GM06990 (cell line): ENCODE results near the gene FHIP1B.

Experiments
- DNase-seq: peaks from one replicate; pipeline ENCODE4 v3.0.0-alpha.2; 2011; ENCODE audit not compliant: insufficient read length; ENCODE audit errors: extremely low read depth
- H3K27me3 ChIP-seq: replicated peaks from 2 replicates; pipeline ENCODE4 v1.6.0; 2011; ENCODE audit warnings: low read length; ENCODE audit not compliant: control insufficient read depth, insufficient read depth
- H3K36me3 ChIP-seq: 2 replicates; pipeline ENCODE4 v1.5.1; 2011; ENCODE audit warnings: low read length; ENCODE audit not compliant: control insufficient read depth, insufficient read depth
- H3K4me3 ChIP-seq: replicated peaks from 2 replicates; pipeline ENCODE4 v1.5.1; 2011; ENCODE audit warnings: low read depth, mild to moderate bottlenecking, control low read depth, low read length
- CTCF ChIP-seq: IDR thresholded peaks from 2 replicates; pipeline ENCODE4 v1.5.1; 2011; ENCODE audit warnings: low read length, control low read depth, mild to moderate bottlenecking, inconsistent platforms; ENCODE audit not compliant: insufficient read depth, poor library complexity, severe bottlenecking

FHIP1B gene

GRCh38 chr11:6237266-6237665 lies 2.8 kb upstream of the FHIP1B start:
- Histone ChIP-seq H3K27me3 (no peaks in the 10 kb centered on the region), H3K4me3 (no peak overlapping the region), H3K36me3 (no peaks in the 10 kb centered on the region)
- no peak for DNase-seq
- no peak for TF ChIP-seq CTCF

GRCh38 chr11:6233984-6234386 lies 451 bp downstream of the FHIP1B start:
- peak overlapping the region; percentile 93 for H3K4me3 ChIP-seq
- DNase-seq: peak; percentile 27
- TF ChIP-seq CTCF: no peak
- H3K27me3 ChIP-seq: no peaks in the 10 kb centered on the region
- no peaks in the 10 kb centered on the region for H3K36me3 ChIP-seq

- no peak for DNase-seq
- Histone ChIP-seq H3K27me3 (no peaks in the 10 kb centered on the region), H3K36me3 (no peaks in the 10 kb centered on the region), H3K4me3 (no peak overlapping the region)
- TF ChIP-seq CTCF: no peak
These were observed 1.5 kb downstream of the FHIP1B start for GRCh38 chr11:6232899-6233298.

- no peak for TF ChIP-seq CTCF
- H3K27me3 ChIP-seq: no peaks in the 10 kb centered on the region
- DNase-seq: no peak
- H3K4me3 ChIP-seq: no peak overlapping the region
- H3K36me3 ChIP-seq: no peaks in the 10 kb centered on the region
These were observed 4.5 kb downstream of the FHIP1B start for GRCh38 chr11:6229911-6230310.

GRCh38 chr11:6228520-6228919 lies 5.9 kb downstream of the FHIP1B start:
- Histone ChIP-seq H3K4me3 (no peak overlapping the region), H3K36me3 (peaks cover 3% of the 10 kb centered on the region), H3K27me3 (no peaks in the 10 kb centered on the region)
- DNase-seq: no peak
- TF ChIP-seq CTCF: no peak

- Histone ChIP-seq H3K36me3 (peaks cover 13% of the 10 kb centered on the region), H3K27me3 (no peaks in the 10 kb centered on the region), H3K4me3 (no peak overlapping the region)
- TF ChIP-seq CTCF: no peak
- DNase-seq: no peak
These were observed 8.5 kb downstream of the FHIP1B start for GRCh38 chr11:6225896-6226295.
